GM19395 (cell line): ENCODE measurements around the gene TLE4.
"Not testable (repeated sequence)": the region's sequence is repeated elsewhere in the genome, so short reads cannot be mapped to it uniquely, and the experiment has no call there.

Source experiments
- ATAC-seq: cut with Tn5 transposase; IDR thresholded peaks from one replicate; pipeline ENCODE4 v1.9.1; 2021; ENCODE audit warnings: mild to moderate bottlenecking, moderate library complexity; ENCODE audit not compliant: unreplicated experiment

TLE4 gene

GRCh38 chr9:79709743-79710674 lies 138.2 kb downstream of the TLE4 start:
- no peak for ATAC-seq

- ATAC-seq, result no peak
Measured at GRCh38 chr9:79711874-79712273, 140.1 kb downstream of the TLE4 start.

GRCh38 chr9:79719021-79719420 lies 147.3 kb downstream of the TLE4 start:
- ATAC-seq, result no peak

- no peak for ATAC-seq
Measured at GRCh38 chr9:79719989-79720388, 148.2 kb downstream of the TLE4 start.

GRCh38 chr9:79731171-79731890 lies 159.6 kb downstream of the TLE4 start:
- ATAC-seq, result peak; percentile 87

- ATAC-seq, result no peak
Measured at GRCh38 chr9:79735023-79735779, 163.4 kb downstream of the TLE4 start.

- no peak for ATAC-seq
Measured at GRCh38 chr9:79736051-79736450, 164.3 kb downstream of the TLE4 start.

- no peak for ATAC-seq
Measured at GRCh38 chr9:79741381-79741780, 169.6 kb downstream of the TLE4 start.

GRCh38 chr9:79742110-79742721 lies 170.5 kb downstream of the TLE4 start:
- ATAC-seq, result no peak

GRCh38 chr9:79744521-79744920 lies 172.8 kb downstream of the TLE4 start:
- ATAC-seq, result no peak

- no peak for ATAC-seq
Measured at GRCh38 chr9:79745752-79746336, 174.1 kb downstream of the TLE4 start.

- not testable (repeated sequence) for ATAC-seq
Measured at GRCh38 chr9:79751895-79752466, 180.2 kb downstream of the TLE4 start.

GRCh38 chr9:79756414-79756813 lies 184.6 kb downstream of the TLE4 start:
- no peak for ATAC-seq

GRCh38 chr9:79757074-79757473 lies 185.3 kb downstream of the TLE4 start:
- ATAC-seq, result no peak

GRCh38 chr9:79757881-79758669 lies 186.3 kb downstream of the TLE4 start:
- ATAC-seq, result no peak

GRCh38 chr9:79759460-79759859 lies 187.7 kb downstream of the TLE4 start:
- no peak for ATAC-seq

- no peak for ATAC-seq
Measured at GRCh38 chr9:79762070-79762469, 190.3 kb downstream of the TLE4 start.

- no peak for ATAC-seq
Measured at GRCh38 chr9:79763671-79764285, 192.0 kb downstream of the TLE4 start.

GRCh38 chr9:79764374-79764773 lies 192.6 kb downstream of the TLE4 start:
- ATAC-seq, result no peak
